ENCODE measurements around the gene ALG10B.

Gene ALG10B

GRCh38 chr12:38374751-38375150 is 58.2 kb downstream of the ALG10B start:
- DNase-seq (ENCODE audit: low read depth) = no peak

Data from non-pigmented ciliary epithelial cell (primary cell).